Hepatocyte (in vitro differentiated cells): ENCODE data around the gene GAPT.

Experiments
- EZH2 ChIP-seq: fragments of 200-600 bp; sonication (generic); IDR thresholded peaks from 2 replicates; pipeline ENCODE4 v1.6.1; 2016; ENCODE audit warnings: antibody characterized with exemption, mild to moderate bottlenecking, borderline replicate concordance
- EZH2phosphoT487 ChIP-seq: fragments of 200-600 bp; sonication (generic); IDR thresholded peaks from one replicate; pipeline ENCODE4 v1.6.1; 2018; ENCODE audit warnings: antibody characterized with exemption, mild to moderate bottlenecking, low read depth, moderate library complexity; ENCODE audit not compliant: unreplicated experiment, severe bottlenecking
- TF ChIP-seq, protein P1 (sequence below): fragments of 200-600 bp; sonication (generic); IDR thresholded peaks from 2 replicates; pipeline ENCODE4 v1.5.1; 2016; ENCODE audit warnings: antibody characterized with exemption, mild to moderate bottlenecking; ENCODE audit not compliant: poor library complexity

DNA sequence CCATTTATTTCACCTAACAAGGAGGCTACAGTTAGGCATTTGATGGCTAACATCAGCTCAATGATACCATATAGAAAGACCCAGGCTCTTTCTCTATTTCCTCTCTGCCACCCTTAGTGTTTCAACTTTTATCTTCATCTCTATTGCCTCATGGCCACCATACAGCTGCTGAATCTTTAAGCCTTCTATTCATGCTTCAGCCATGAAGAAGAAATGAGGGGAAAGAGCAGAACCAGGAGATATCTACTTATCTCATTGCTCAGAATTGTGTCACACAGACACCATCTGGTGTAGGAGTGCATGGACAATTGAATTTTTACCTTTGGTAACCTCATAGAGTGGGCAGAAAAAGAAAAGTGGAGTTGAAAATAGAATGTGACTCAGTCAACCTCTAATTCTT lies 6.7 kb downstream of the GAPT start:
- TF ChIP-seq EZH2phosphoT487 (no peak), EZH2 (no peak)
- TF ChIP-seq, protein P1, sequence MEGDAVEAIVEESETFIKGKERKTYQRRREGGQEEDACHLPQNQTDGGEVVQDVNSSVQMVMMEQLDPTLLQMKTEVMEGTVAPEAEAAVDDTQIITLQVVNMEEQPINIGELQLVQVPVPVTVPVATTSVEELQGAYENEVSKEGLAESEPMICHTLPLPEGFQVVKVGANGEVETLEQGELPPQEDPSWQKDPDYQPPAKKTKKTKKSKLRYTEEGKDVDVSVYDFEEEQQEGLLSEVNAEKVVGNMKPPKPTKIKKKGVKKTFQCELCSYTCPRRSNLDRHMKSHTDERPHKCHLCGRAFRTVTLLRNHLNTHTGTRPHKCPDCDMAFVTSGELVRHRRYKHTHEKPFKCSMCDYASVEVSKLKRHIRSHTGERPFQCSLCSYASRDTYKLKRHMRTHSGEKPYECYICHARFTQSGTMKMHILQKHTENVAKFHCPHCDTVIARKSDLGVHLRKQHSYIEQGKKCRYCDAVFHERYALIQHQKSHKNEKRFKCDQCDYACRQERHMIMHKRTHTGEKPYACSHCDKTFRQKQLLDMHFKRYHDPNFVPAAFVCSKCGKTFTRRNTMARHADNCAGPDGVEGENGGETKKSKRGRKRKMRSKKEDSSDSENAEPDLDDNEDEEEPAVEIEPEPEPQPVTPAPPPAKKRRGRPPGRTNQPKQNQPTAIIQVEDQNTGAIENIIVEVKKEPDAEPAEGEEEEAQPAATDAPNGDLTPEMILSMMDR = no peak
